ENCODE results near the gene NCAPD2.

NCAPD2 gene

DNA sequence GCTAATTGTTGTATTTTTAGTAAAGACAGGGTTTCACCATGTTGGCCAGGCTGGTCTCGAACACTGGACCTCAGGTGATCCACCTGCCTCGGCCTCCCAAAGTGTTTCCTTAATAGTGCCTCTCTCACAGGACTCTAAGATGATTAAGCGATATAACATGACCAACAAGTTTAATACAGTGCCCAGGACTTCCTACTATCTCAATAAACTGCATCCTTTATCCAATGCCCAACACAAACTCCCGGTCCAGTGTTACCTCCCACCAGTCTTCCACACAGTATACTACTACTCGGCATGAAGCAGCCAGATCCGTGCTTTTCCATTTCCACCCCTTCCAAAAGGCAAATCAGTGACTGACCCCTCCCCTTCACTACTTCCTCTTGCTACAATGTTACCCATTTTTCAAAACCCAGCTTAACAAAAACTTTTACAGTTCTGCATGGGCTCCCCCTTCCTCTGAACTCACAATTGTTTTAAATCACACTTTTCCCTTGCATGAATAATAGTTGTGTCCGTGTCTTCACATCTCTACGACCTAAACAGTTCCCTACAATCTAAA lies 73.3 kb downstream of the NCAPD2 start:
- peak overlapping the region; percentile 89 for H3K4me3 ChIP-seq (ENCODE audit: control insufficient read depth, low read depth, low read length)
- TF ChIP-seq, protein P1, sequence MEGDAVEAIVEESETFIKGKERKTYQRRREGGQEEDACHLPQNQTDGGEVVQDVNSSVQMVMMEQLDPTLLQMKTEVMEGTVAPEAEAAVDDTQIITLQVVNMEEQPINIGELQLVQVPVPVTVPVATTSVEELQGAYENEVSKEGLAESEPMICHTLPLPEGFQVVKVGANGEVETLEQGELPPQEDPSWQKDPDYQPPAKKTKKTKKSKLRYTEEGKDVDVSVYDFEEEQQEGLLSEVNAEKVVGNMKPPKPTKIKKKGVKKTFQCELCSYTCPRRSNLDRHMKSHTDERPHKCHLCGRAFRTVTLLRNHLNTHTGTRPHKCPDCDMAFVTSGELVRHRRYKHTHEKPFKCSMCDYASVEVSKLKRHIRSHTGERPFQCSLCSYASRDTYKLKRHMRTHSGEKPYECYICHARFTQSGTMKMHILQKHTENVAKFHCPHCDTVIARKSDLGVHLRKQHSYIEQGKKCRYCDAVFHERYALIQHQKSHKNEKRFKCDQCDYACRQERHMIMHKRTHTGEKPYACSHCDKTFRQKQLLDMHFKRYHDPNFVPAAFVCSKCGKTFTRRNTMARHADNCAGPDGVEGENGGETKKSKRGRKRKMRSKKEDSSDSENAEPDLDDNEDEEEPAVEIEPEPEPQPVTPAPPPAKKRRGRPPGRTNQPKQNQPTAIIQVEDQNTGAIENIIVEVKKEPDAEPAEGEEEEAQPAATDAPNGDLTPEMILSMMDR (IDR thresholded peaks at IDR 0.05; ENCODE audit: control insufficient read depth, insufficient read depth, low read depth, low read length, missing control alignments) = no peak
- DNase-seq (ENCODE audit: low read depth) = no peak

DNA sequence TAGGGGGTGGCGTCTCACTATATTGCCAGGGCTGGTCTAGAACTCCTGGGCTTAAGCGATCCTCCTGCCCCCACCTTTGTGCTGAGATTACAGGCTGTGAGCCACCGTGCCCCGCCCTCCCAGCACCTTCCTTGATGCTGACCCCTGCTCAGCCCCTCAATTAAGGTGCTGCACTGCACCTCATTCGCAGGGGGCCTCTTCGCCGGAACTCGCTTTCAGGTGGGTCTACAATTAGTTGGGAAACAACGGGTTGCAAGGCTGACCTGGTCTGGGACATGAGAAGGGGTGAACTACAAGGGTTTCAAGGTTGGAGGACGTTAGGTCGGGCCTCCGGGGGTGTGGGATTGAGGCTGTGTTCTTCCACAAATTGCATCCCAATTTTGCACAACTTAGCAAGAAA lies 75.4 kb downstream of the NCAPD2 start:
- H3K4me3 ChIP-seq (ENCODE audit: control insufficient read depth, low read depth, low read length) = no peak overlapping the region
- TF ChIP-seq, protein P1 (IDR thresholded peaks at IDR 0.05; ENCODE audit: control insufficient read depth, insufficient read depth, low read depth, low read length, missing control alignments) = no peak
- DNase-seq (ENCODE audit: low read depth) = no peak

GRCh38 chr12:6569786-6570185 lies 75.9 kb downstream of the NCAPD2 start:
- no peak for DNase-seq (ENCODE audit: low read depth)
- H3K4me3 ChIP-seq (ENCODE audit: control insufficient read depth, low read depth, low read length) = no peak overlapping the region
- TF ChIP-seq, protein P1 (IDR thresholded peaks at IDR 0.05; ENCODE audit: control insufficient read depth, insufficient read depth, low read depth, low read length, missing control alignments) = no peak

DNA sequence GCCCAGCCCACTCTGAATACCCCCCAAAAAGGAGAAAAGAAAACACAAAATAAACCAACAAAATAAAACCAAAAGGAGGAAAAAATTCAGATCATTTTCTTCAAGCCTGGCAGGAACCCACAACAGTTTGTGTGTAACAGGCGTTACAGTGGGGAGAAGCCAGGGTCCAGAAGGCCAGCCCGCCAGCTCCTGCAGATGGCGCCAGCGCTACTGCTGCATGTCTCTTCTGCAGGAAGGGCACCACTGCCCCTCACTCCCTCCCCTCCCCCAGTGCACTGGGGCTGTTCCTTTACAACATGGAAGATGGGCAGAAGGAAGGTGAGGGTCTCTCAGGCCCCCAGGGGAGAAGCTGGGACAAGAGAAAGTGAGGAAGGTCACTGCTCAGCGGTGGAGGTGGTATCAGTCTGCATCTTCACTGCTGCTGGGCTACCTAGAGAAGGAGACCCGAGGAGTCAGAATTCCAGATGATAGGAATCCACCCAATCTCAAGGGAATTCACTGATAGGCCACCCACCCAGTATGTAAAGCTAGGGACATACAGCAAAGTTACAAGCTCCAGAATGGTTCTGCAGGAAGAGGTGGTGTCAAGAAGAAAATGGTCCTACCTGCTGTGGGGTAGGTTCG lies 76.5 kb downstream of the NCAPD2 start:
- DNase-seq (ENCODE audit: low read depth) = no peak
- TF ChIP-seq, protein P1 (IDR thresholded peaks at IDR 0.05; ENCODE audit: control insufficient read depth, insufficient read depth, low read depth, low read length, missing control alignments) = peak; percentile 59
- no peak overlapping the region for H3K4me3 ChIP-seq (ENCODE audit: control insufficient read depth, low read depth, low read length)

- no peak overlapping the region for H3K4me3 ChIP-seq (ENCODE audit: control insufficient read depth, low read depth, low read length)
- DNase-seq (ENCODE audit: low read depth) = no peak
- TF ChIP-seq, protein P1 (IDR thresholded peaks at IDR 0.05; ENCODE audit: control insufficient read depth, insufficient read depth, low read depth, low read length, missing control alignments) = no peak
Measured at GRCh38 chr12:6573001-6573400, 79.1 kb downstream of the NCAPD2 start.

GRCh38 chr12:6574576-6575295 lies 80.8 kb downstream of the NCAPD2 start:
- no peak overlapping the region for H3K4me3 ChIP-seq (ENCODE audit: control insufficient read depth, low read depth, low read length)
- DNase-seq (ENCODE audit: low read depth) = no peak
- TF ChIP-seq, protein P1 (IDR thresholded peaks at IDR 0.05; ENCODE audit: control insufficient read depth, insufficient read depth, low read depth, low read length, missing control alignments) = no peak
